ENCODE measurements around the gene SKOR2. TPM values are rescaled to one million over a fixed set of nuclear protein-coding genes. Genes with fewer than 3 reads are reported as not detected.

The SKOR2 gene
- total RNA-seq, 1 experiment from 2014 or later, result not detected

DNA sequence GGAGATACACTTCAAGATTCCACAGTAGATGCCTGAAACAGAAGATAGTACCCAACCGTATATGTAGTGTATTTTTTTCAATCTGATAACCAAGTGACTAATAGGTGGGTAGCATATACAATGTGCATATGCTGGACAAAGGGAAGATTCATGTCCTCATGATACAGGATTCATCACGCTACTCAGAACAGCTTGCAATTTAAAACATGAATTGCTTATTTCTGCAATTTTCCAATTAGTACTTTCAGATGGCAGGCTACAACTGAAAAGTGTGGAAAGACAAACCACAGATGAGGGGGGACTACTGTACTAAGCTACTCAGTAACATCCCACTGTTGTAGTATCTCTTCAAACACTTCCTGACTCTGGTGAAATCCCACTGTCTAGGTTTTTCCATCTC, 79.0 kb downstream of the SKOR2 start:
- Histone ChIP-seq H3K36me3 (ENCODE audit: control insufficient read depth, insufficient read depth, low read length) (no peaks in the 10 kb centered on the region; the same call in 1 of the 2 replicates), H3K27ac (ENCODE audit: low read length) (no peak overlapping the region), H3K27me3 (ENCODE audit: control insufficient read depth, insufficient read depth, low read length) (no peaks in the 10 kb centered on the region), H3K9me3 (ENCODE audit: control insufficient read depth, insufficient read depth, low read depth, low read length) (no peaks in the 10 kb centered on the region), H3K4me3 (ENCODE audit: low read depth in 2 of 2, low read length in 2 of 2) (no peak overlapping the region), H3K4me1 (ENCODE audit: control insufficient read depth, insufficient read depth, low read length) (0 out of 2 replicates have a peak, but pooled peaks cover 2% of the 10 kb centered on the region)
- TF ChIP-seq TCF7L2 (IDR thresholded peaks at IDR 0.05; ENCODE audit: low read depth, low read length), result no peak
- TF ChIP-seq, protein P1, sequence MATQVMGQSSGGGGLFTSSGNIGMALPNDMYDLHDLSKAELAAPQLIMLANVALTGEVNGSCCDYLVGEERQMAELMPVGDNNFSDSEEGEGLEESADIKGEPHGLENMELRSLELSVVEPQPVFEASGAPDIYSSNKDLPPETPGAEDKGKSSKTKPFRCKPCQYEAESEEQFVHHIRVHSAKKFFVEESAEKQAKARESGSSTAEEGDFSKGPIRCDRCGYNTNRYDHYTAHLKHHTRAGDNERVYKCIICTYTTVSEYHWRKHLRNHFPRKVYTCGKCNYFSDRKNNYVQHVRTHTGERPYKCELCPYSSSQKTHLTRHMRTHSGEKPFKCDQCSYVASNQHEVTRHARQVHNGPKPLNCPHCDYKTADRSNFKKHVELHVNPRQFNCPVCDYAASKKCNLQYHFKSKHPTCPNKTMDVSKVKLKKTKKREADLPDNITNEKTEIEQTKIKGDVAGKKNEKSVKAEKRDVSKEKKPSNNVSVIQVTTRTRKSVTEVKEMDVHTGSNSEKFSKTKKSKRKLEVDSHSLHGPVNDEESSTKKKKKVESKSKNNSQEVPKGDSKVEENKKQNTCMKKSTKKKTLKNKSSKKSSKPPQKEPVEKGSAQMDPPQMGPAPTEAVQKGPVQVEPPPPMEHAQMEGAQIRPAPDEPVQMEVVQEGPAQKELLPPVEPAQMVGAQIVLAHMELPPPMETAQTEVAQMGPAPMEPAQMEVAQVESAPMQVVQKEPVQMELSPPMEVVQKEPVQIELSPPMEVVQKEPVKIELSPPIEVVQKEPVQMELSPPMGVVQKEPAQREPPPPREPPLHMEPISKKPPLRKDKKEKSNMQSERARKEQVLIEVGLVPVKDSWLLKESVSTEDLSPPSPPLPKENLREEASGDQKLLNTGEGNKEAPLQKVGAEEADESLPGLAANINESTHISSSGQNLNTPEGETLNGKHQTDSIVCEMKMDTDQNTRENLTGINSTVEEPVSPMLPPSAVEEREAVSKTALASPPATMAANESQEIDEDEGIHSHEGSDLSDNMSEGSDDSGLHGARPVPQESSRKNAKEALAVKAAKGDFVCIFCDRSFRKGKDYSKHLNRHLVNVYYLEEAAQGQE (IDR thresholded peaks at IDR 0.05; ENCODE audit: insufficient read depth in 1 of 2, low read depth in 2 of 2, low read length in 1 of 2), result no peak
- TF ChIP-seq, protein P2, sequence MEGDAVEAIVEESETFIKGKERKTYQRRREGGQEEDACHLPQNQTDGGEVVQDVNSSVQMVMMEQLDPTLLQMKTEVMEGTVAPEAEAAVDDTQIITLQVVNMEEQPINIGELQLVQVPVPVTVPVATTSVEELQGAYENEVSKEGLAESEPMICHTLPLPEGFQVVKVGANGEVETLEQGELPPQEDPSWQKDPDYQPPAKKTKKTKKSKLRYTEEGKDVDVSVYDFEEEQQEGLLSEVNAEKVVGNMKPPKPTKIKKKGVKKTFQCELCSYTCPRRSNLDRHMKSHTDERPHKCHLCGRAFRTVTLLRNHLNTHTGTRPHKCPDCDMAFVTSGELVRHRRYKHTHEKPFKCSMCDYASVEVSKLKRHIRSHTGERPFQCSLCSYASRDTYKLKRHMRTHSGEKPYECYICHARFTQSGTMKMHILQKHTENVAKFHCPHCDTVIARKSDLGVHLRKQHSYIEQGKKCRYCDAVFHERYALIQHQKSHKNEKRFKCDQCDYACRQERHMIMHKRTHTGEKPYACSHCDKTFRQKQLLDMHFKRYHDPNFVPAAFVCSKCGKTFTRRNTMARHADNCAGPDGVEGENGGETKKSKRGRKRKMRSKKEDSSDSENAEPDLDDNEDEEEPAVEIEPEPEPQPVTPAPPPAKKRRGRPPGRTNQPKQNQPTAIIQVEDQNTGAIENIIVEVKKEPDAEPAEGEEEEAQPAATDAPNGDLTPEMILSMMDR (IDR thresholded peaks at IDR 0.05), result no peak
- no peak for TF ChIP-seq POLR2AphosphoS5 (IDR thresholded peaks at IDR 0.05; ENCODE audit: low read depth, low read length)
- TF ChIP-seq SIN3A (IDR thresholded peaks at IDR 0.05; ENCODE audit: borderline replicate concordance, insufficient read depth, low read depth, low read length), result no peak
- ATAC-seq, result no peak
- POLR2A ChIA-PET, result no interaction called here
- DNase-seq (ENCODE audit: low read depth, low spot score), result no peak
- CTCF ChIA-PET, result no interaction called here
- BruUV-seq (replicated peaks), result TSS peak; percentile 5
- in situ Hi-C loops (cut with HindIII; ENCODE audit: low pct_unique_long_range_greater_than_20kb, low sequenced_read_pairs) (no loop called here), intact Hi-C loops (cut with micrococcal nuclease; ENCODE audit: unreplicated experiment) (no loop called here)

DNA sequence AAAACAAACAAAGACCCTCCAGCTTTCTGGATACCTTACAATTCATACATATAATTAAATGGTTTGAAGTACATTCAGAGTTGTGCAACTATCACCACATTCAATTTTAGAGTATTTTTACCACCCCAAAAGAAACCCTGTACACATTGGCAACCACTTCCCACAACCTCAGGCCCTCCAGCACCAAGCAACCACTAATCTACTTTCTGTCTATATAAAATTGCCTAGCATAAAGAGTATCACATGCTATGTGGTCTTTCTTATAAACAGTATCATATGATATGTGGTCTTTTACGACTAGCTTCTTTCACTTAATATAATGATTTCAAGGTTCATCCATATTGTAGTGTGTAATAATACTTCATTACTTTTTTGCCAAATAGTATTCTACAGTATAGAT, 82.5 kb downstream of the SKOR2 start:
- no TSS peak for BruUV-seq (replicated peaks)
- H3K9me3 ChIP-seq (ENCODE audit: control insufficient read depth, insufficient read depth, low read depth, low read length), result no peaks in the 10 kb centered on the region
- H3K36me3 ChIP-seq (ENCODE audit: control insufficient read depth, insufficient read depth, low read length), result no peaks in the 10 kb centered on the region
- DNase-seq (ENCODE audit: low read depth, low spot score) (no peak), ATAC-seq (no peak)
- ChIA-PET POLR2A (no interaction called here), CTCF (no interaction called here)
- H3K4me1 ChIP-seq (ENCODE audit: control insufficient read depth, insufficient read depth, low read length), result no peaks in the 10 kb centered on the region
- intact Hi-C loops (cut with micrococcal nuclease; ENCODE audit: unreplicated experiment) (no loop called here), in situ Hi-C loops (cut with HindIII; ENCODE audit: low pct_unique_long_range_greater_than_20kb, low sequenced_read_pairs) (no loop called here)
- no peak overlapping the region for H3K27ac ChIP-seq (ENCODE audit: low read length)
- no peak for TF ChIP-seq SIN3A (IDR thresholded peaks at IDR 0.05; ENCODE audit: borderline replicate concordance, insufficient read depth, low read depth, low read length)
- TF ChIP-seq, protein P1 (IDR thresholded peaks at IDR 0.05; ENCODE audit: insufficient read depth in 1 of 2, low read depth in 2 of 2, low read length in 1 of 2), result no peak
- TF ChIP-seq POLR2AphosphoS5 (IDR thresholded peaks at IDR 0.05; ENCODE audit: low read depth, low read length), result no peak
- TF ChIP-seq, protein P2 (IDR thresholded peaks at IDR 0.05), result no peak
- TF ChIP-seq TCF7L2 (IDR thresholded peaks at IDR 0.05; ENCODE audit: low read depth, low read length), result no peak
- no peaks in the 10 kb centered on the region for H3K27me3 ChIP-seq (ENCODE audit: control insufficient read depth, insufficient read depth, low read length)
- H3K4me3 ChIP-seq (ENCODE audit: low read depth in 2 of 2, low read length in 2 of 2), result no peak overlapping the region
